Type B pancreatic cell (in vitro differentiated cells): ENCODE measurements around the gene GGT6. TPM values are rescaled to one million over a fixed set of nuclear protein-coding genes. Genes with fewer than 3 reads are reported as not detected.
"Not testable (repeated sequence)": the region's sequence is repeated elsewhere in the genome, so short reads cannot be mapped to it uniquely, and the experiment has no call there.

Source experiments
- DNase-seq: peaks from one replicate; pipeline ENCODE4 v3.0.0; 2021; ENCODE audit warnings: mixed read lengths; ENCODE audit not compliant: unreplicated experiment; ENCODE audit errors: extremely low spot score
- H3K27ac Mint-ChIP-seq: 2 replicates; pipeline ENCODE4 v1.8.0; 2021; ENCODE audit warnings: mild to moderate bottlenecking, mixed read lengths
- H3K27me3 Mint-ChIP-seq: 2 replicates; pipeline ENCODE4 v1.8.0; 2021; ENCODE audit warnings: mixed read lengths
- H3K36me3 Mint-ChIP-seq: 2 replicates; pipeline ENCODE4 v1.8.0; 2021; ENCODE audit warnings: mixed read lengths
- H3K4me1 Mint-ChIP-seq: one replicate; pipeline ENCODE4 v1.8.0; 2021; ENCODE audit warnings: mixed read lengths; ENCODE audit not compliant: unreplicated experiment
- H3K4me3 Mint-ChIP-seq: 2 replicates; pipeline ENCODE4 v1.8.0; 2021; ENCODE audit warnings: mild to moderate bottlenecking, mixed read lengths
- H3K9me3 Mint-ChIP-seq: 2 replicates; pipeline ENCODE4 v1.8.0; 2021; ENCODE audit warnings: mixed read lengths
- total RNA-seq: library from RNA; stranded (reverse); gene quantifications from 2 replicates; pipeline ENCODE4 v1.2.1, GENCODE V29; 2021; ENCODE audit warnings: low replicate concordance
- TF ChIP-seq, protein P1 (sequence below): fragments of 200-600 bp; sonication (generic); conservative IDR thresholded peaks from 2 replicates; pipeline ENCODE4 v1.5.0; 2021; ENCODE audit warnings: antibody characterized with exemption, mild to moderate bottlenecking

The GGT6 gene
- total RNA-seq, 1 donor from 2014 or later: 1.4 TPM

- Mint-ChIP-seq H3K4me1 (peaks cover 61% of the 10 kb centered on the region), H3K4me3 (peak overlapping the region; percentile 40), H3K9me3 (no peaks in the 10 kb centered on the region), H3K27me3 (no peaks in the 10 kb centered on the region), H3K27ac (peak overlapping the region; percentile 36), H3K36me3 (peaks cover 17% of the 10 kb centered on the region)
- DNase-seq: no peak
- TF ChIP-seq, protein P1, sequence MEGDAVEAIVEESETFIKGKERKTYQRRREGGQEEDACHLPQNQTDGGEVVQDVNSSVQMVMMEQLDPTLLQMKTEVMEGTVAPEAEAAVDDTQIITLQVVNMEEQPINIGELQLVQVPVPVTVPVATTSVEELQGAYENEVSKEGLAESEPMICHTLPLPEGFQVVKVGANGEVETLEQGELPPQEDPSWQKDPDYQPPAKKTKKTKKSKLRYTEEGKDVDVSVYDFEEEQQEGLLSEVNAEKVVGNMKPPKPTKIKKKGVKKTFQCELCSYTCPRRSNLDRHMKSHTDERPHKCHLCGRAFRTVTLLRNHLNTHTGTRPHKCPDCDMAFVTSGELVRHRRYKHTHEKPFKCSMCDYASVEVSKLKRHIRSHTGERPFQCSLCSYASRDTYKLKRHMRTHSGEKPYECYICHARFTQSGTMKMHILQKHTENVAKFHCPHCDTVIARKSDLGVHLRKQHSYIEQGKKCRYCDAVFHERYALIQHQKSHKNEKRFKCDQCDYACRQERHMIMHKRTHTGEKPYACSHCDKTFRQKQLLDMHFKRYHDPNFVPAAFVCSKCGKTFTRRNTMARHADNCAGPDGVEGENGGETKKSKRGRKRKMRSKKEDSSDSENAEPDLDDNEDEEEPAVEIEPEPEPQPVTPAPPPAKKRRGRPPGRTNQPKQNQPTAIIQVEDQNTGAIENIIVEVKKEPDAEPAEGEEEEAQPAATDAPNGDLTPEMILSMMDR: no peak
Observed at GRCh38 chr17:4605826-4606225, 45.4 kb upstream of the GGT6 start.

DNA sequence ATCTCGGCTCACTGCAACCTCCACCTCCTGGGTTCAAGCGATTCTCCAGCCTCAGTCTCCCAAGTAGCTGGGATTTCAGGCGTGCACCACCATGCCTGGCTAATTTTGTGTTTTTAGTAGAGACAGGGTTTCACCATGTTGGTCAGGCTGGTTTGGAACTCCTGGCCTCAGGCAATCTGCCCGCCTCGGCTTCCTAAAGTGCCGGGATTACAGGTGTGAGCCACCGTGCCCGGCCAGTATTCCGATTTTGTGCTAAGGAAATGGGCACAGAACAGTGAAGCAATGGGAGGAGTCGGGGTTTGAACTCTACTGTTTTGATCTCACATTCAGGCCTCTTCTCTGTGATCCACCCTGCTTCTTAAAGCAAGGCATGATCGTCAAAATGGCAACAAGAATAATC lies 44.4 kb upstream of the GGT6 start:
- H3K36me3 Mint-ChIP-seq: peaks cover 17% of the 10 kb centered on the region
- peaks cover 62% of the 10 kb centered on the region for H3K4me1 Mint-ChIP-seq

GRCh38 chr17:4604111-4604644 lies 43.8 kb upstream of the GGT6 start:
- Mint-ChIP-seq H3K27ac (peak overlapping the region; percentile 76), H3K36me3 (peaks cover 17% of the 10 kb centered on the region), H3K4me3 (peak overlapping the region; percentile 72), H3K27me3 (no peaks in the 10 kb centered on the region), H3K9me3 (no peaks in the 10 kb centered on the region), H3K4me1 (peaks cover 62% of the 10 kb centered on the region)
- TF ChIP-seq, protein P1: no peak
- DNase-seq: no peak

More for the DNA sequence above, 44.4 kb upstream of the GGT6 start:
- H3K27ac Mint-ChIP-seq: peak overlapping the region; percentile 76
- H3K27me3 Mint-ChIP-seq, H3K4me3 Mint-ChIP-seq, DNase-seq, H3K9me3 Mint-ChIP-seq: not testable (repeated sequence)

- no peaks in the 10 kb centered on the region for H3K27me3 Mint-ChIP-seq
- DNase-seq: no peak
- peaks cover 10% of the 10 kb centered on the region for H3K36me3 Mint-ChIP-seq
- TF ChIP-seq, protein P1: no peak
- H3K27ac Mint-ChIP-seq: no peak overlapping the region
- H3K4me1 Mint-ChIP-seq: peaks cover 51% of the 10 kb centered on the region
- no peak overlapping the region for H3K4me3 Mint-ChIP-seq
- H3K9me3 Mint-ChIP-seq: no peaks in the 10 kb centered on the region
Observed at GRCh38 chr17:4602041-4602440, 41.7 kb upstream of the GGT6 start.

DNA sequence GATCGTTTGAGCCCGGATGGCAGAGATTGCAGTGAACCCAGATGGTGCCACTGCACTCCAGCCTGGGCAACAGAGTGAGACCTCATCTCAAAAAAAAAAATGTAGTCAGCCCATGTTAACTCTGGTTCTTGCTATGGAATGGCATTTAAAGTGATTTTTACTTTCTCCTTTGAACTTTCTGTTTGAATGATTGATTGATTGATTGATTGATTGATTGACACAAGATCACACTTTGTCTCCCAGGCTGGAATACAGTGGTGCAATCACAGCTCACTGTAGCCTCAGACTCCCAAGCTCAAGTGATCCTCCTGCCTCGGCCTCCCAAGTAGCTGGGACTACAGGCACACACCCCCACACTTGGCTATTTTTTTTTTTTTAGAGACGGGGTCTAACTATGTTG lies 40.9 kb upstream of the GGT6 start:
- Mint-ChIP-seq H3K9me3 (no peaks in the 10 kb centered on the region), H3K36me3 (peaks cover 10% of the 10 kb centered on the region), H3K27me3 (no peaks in the 10 kb centered on the region), H3K4me1 (peaks cover 47% of the 10 kb centered on the region), H3K27ac (no peak overlapping the region), H3K4me3 (no peak overlapping the region)
- no peak for DNase-seq
- TF ChIP-seq, protein P1: no peak

DNA sequence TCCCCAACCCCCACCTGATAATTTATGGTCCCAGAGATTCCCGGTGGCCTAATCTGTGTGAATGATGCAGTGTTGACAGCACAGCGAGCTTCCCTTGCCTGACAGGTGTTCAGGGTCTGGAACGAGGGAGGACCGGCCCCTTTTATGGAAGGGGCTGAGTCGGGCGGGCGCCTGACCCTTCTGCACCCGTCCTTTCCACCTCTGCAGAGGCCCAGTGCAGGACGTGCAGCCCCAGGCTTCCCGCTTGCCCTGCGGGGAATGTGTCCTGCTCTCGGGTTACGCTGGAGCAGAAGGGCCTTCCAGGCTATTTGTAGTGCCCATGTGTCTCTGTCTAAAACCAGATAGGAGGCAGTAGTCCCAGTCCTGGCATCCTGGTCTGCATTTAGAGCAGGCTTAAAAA lies 40.2 kb upstream of the GGT6 start:
- Mint-ChIP-seq H3K9me3 (no peaks in the 10 kb centered on the region), H3K4me3 (peak overlapping the region; percentile 77), H3K27ac (peak overlapping the region; percentile 80), H3K36me3 (peaks cover 10% of the 10 kb centered on the region), H3K27me3 (no peaks in the 10 kb centered on the region), H3K4me1 (peaks cover 44% of the 10 kb centered on the region)
- TF ChIP-seq, protein P1: no peak
- DNase-seq: no peak
